Mesenchymal stem cell (in vitro differentiated cells and primary cell): ENCODE measurements around the gene ELMO1.

Experiments used
- DNase-seq: peaks from one replicate; pipeline ENCODE4 v3.0.0-alpha.2; 2013
- H2AFZ ChIP-seq: one replicate; pipeline ENCODE4 v1.6.1; 2013; ENCODE audit warnings: low read depth, mild to moderate bottlenecking, control low read depth, inconsistent platforms, low read length, moderate library complexity
- H2AK5ac ChIP-seq: 2 replicates; pipeline ENCODE4 v1.6.1; 2013; ENCODE audit warnings: low read length, moderate library complexity, mild to moderate bottlenecking, inconsistent platforms; ENCODE audit not compliant: severe bottlenecking
- H2BK120ac ChIP-seq: one replicate; pipeline ENCODE4 v1.6.1; 2013; ENCODE audit warnings: low read depth, mild to moderate bottlenecking, inconsistent platforms, low read length, moderate library complexity
- H2BK12ac ChIP-seq, 2 experiments: one replicate each; pipeline ENCODE4 v1.6.1; 2013; ENCODE audit warnings: inconsistent platforms in 2 of 2, low read length in 2 of 2, mild to moderate bottlenecking in 2 of 2, moderate library complexity in 2 of 2, control low read depth in 1 of 2
- H2BK15ac ChIP-seq: one replicate; pipeline ENCODE4 v1.6.1; 2013; ENCODE audit warnings: mild to moderate bottlenecking, low read depth, inconsistent platforms; ENCODE audit not compliant: poor library complexity, severe bottlenecking
- H2BK5ac ChIP-seq: 2 replicates; pipeline ENCODE4 v1.6.1; 2013; ENCODE audit warnings: low read depth, mild to moderate bottlenecking, low read length, control low read depth, inconsistent platforms; ENCODE audit not compliant: poor library complexity, severe bottlenecking
- H3K14ac ChIP-seq, 2 experiments: one replicate each; pipeline ENCODE4 v1.6.1; 2013; ENCODE audit warnings: inconsistent platforms in 2 of 2, low read length in 2 of 2, control low read depth in 1 of 2, mild to moderate bottlenecking in 1 of 2, moderate library complexity in 1 of 2
- H3K18ac ChIP-seq, 2 experiments: one replicate each; pipeline ENCODE4 v1.6.1; 2013; ENCODE audit warnings: inconsistent platforms in 2 of 2, low read length in 2 of 2, control low read depth in 1 of 2, low read depth in 1 of 2, mild to moderate bottlenecking in 1 of 2
- H3K23ac ChIP-seq, 2 experiments: one replicate each; pipeline ENCODE4 v1.6.1; 2013; ENCODE audit warnings: inconsistent platforms in 2 of 2, low read length in 2 of 2, mild to moderate bottlenecking in 2 of 2, moderate library complexity in 2 of 2, control low read depth in 1 of 2
- H3K27ac ChIP-seq: 2 replicates; pipeline ENCODE4 v1.5.1; 2013; ENCODE audit warnings: mild to moderate bottlenecking, moderate library complexity, low read length, control low read depth, inconsistent platforms; ENCODE audit not compliant: poor library complexity, severe bottlenecking
- H3K27me3 ChIP-seq, 2 experiments: 2 replicates each; pipeline versions ENCODE4 v1.6.1 to v1.7.0; 2013; ENCODE audit warnings: low read length in 2 of 2, mild to moderate bottlenecking in 2 of 2, moderate library complexity in 2 of 2, control low read depth in 1 of 2, inconsistent platforms in 1 of 2; ENCODE audit not compliant: control insufficient read depth in 1 of 2, insufficient read depth in 1 of 2
- H3K36me3 ChIP-seq, 2 experiments: 2 replicates each; pipeline versions ENCODE4 v1.6.1 to v1.7.0; 2013; ENCODE audit warnings: low read length in 2 of 2, control low read depth in 1 of 2, inconsistent platforms in 1 of 2, low read depth in 1 of 2, mild to moderate bottlenecking in 1 of 2; ENCODE audit not compliant: insufficient read depth in 2 of 2, control insufficient read depth in 1 of 2
- H3K4ac ChIP-seq, 2 experiments: one replicate each; pipeline ENCODE4 v1.6.1; 2013; ENCODE audit warnings: inconsistent platforms in 2 of 2, low read length in 2 of 2, mild to moderate bottlenecking in 2 of 2, moderate library complexity in 2 of 2, control low read depth in 1 of 2, low read depth in 1 of 2
- H3K4me1 ChIP-seq: 2 replicates; pipeline ENCODE4 v1.6.1; 2013; ENCODE audit warnings: low read depth, low read length, control low read depth; ENCODE audit not compliant: control insufficient read depth, insufficient read depth
- H3K4me2 ChIP-seq: 2 replicates; pipeline ENCODE4 v1.6.1; 2013; ENCODE audit warnings: low read length, mild to moderate bottlenecking, inconsistent platforms; ENCODE audit not compliant: poor library complexity, severe bottlenecking
- H3K4me3 ChIP-seq, 2 experiments: 2 replicates each; pipeline versions ENCODE4 v1.5.1 to v1.7.0; 2013; ENCODE audit warnings: low read length in 2 of 2, mild to moderate bottlenecking in 2 of 2, control low read depth in 1 of 2, low read depth in 1 of 2; ENCODE audit not compliant: insufficient read depth in 1 of 2
- H3K79me1 ChIP-seq: replicated peaks from 2 replicates; pipeline ENCODE4 v1.6.1; 2013; ENCODE audit warnings: mild to moderate bottlenecking, control low read depth, low read length, inconsistent platforms; ENCODE audit not compliant: poor library complexity, severe bottlenecking
- H3K9ac ChIP-seq: 2 replicates; pipeline ENCODE4 v1.7.0; 2013; ENCODE audit warnings: mild to moderate bottlenecking, low read length, moderate library complexity
- H3K9me3 ChIP-seq: 2 replicates; pipeline ENCODE4 v1.7.0; 2013; ENCODE audit warnings: mild to moderate bottlenecking, low read length; ENCODE audit not compliant: control insufficient read depth
- H4K8ac ChIP-seq: one replicate; pipeline ENCODE4 v1.6.1; 2013; ENCODE audit warnings: inconsistent platforms, mild to moderate bottlenecking, low read length, moderate library complexity
- H4K91ac ChIP-seq: one replicate; pipeline ENCODE4 v1.6.1; 2013; ENCODE audit warnings: mild to moderate bottlenecking, low read length, inconsistent platforms
- WGBS: methylation state at CpG from one replicate; pipeline ENCODE4 v1.1.7; 2013; ENCODE audit warnings: mixed read lengths; 5-methylcytosine and 5-hydroxymethylcytosine counted together

Gene ELMO1

GRCh38 chr7:37068038-37068437, 380.6 kb downstream of the ELMO1 start:
- H3K23ac ChIP-seq: no peak overlapping the region
- H2BK5ac ChIP-seq: no peak overlapping the region
- H3K79me1 ChIP-seq: no peaks in the 10 kb centered on the region
- no peak overlapping the region for H2AK5ac ChIP-seq
- H3K27ac ChIP-seq: no peak overlapping the region
- no peak overlapping the region for H3K4ac ChIP-seq
- no peak overlapping the region for H4K91ac ChIP-seq
- no peak overlapping the region for H2BK12ac ChIP-seq
- H3K36me3 ChIP-seq: no peaks in the 10 kb centered on the region
- no peak overlapping the region for H2BK15ac ChIP-seq
- 100% methylated on average over 1 of the region's 4 CpGs for WGBS
- H2AFZ ChIP-seq: no peak overlapping the region
- DNase-seq: no peak
- H3K4me3 ChIP-seq: no peak overlapping the region
- no peak overlapping the region for H3K18ac ChIP-seq
- no peak overlapping the region for H3K14ac ChIP-seq
- H2BK120ac ChIP-seq: no peak overlapping the region
- no peak overlapping the region for H3K4me2 ChIP-seq
- no peaks in the 10 kb centered on the region for H3K4me1 ChIP-seq
- H4K8ac ChIP-seq: no peak overlapping the region
- H3K27me3 ChIP-seq: no peaks in the 10 kb centered on the region
- H3K9ac ChIP-seq: no peak overlapping the region
- no peaks in the 10 kb centered on the region for H3K9me3 ChIP-seq

GRCh38 chr7:37065779-37066271, 382.8 kb downstream of the ELMO1 start:
- DNase-seq: peak; percentile 22
- Histone ChIP-seq H3K9me3 (no peaks in the 10 kb centered on the region), H3K4me2 (no peak overlapping the region), H3K27me3 (no peaks in the 10 kb centered on the region), H2AK5ac (no peak overlapping the region), H2AFZ (no peak overlapping the region), H2BK12ac (no peak overlapping the region), H3K36me3 (no peaks in the 10 kb centered on the region), H3K27ac (no peak overlapping the region), H3K4me3 (peak overlapping the region in 1 of 2 experiments; percentile 20), H3K18ac (no peak overlapping the region), H4K8ac (no peak overlapping the region), H4K91ac (no peak overlapping the region), H2BK5ac (no peak overlapping the region), H2BK15ac (no peak overlapping the region), H3K14ac (no peak overlapping the region), H3K79me1 (no peaks in the 10 kb centered on the region), H3K9ac (no peak overlapping the region), H2BK120ac (no peak overlapping the region), H3K23ac (no peak overlapping the region), H3K4ac (no peak overlapping the region), H3K4me1 (no peaks in the 10 kb centered on the region)
- 93% methylated on average over 5 of the region's 5 CpGs for WGBS

GRCh38 chr7:37062560-37062859, 386.2 kb downstream of the ELMO1 start:
- no peak overlapping the region for H3K4ac ChIP-seq
- DNase-seq: no peak
- H3K79me1 ChIP-seq: no peaks in the 10 kb centered on the region
- H3K14ac ChIP-seq: no peak overlapping the region
- H3K9ac ChIP-seq: no peak overlapping the region
- no peak overlapping the region for H3K23ac ChIP-seq
- H3K27me3 ChIP-seq: no peaks in the 10 kb centered on the region
- H3K4me3 ChIP-seq: no peak overlapping the region
- H3K18ac ChIP-seq: peak overlapping the region in 1 of 2 experiments; percentile 21
- H4K8ac ChIP-seq: no peak overlapping the region
- H3K36me3 ChIP-seq: no peaks in the 10 kb centered on the region
- no peak overlapping the region for H2AK5ac ChIP-seq
- H3K27ac ChIP-seq: no peak overlapping the region
- no peak overlapping the region for H4K91ac ChIP-seq
- H2BK12ac ChIP-seq: no peak overlapping the region
- whole genome bisulfite sequencing: 85% methylated on average over 3 of the region's 3 CpGs
- no peak overlapping the region for H2BK15ac ChIP-seq
- H3K4me2 ChIP-seq: no peak overlapping the region
- H3K9me3 ChIP-seq: no peaks in the 10 kb centered on the region
- H2AFZ ChIP-seq: no peak overlapping the region
- no peak overlapping the region for H2BK120ac ChIP-seq
- no peak overlapping the region for H2BK5ac ChIP-seq
- no peaks in the 10 kb centered on the region for H3K4me1 ChIP-seq

GRCh38 chr7:37061849-37062559, 386.7 kb downstream of the ELMO1 start:
- Histone ChIP-seq H3K4me2 (no peak overlapping the region), H2AFZ (no peak overlapping the region), H3K23ac (no peak overlapping the region), H3K4me3 (no peak overlapping the region), H3K9me3 (no peaks in the 10 kb centered on the region), H3K4me1 (no peaks in the 10 kb centered on the region), H4K91ac (no peak overlapping the region), H3K18ac (no peak overlapping the region), H3K9ac (no peak overlapping the region), H3K14ac (no peak overlapping the region), H2AK5ac (no peak overlapping the region), H2BK12ac (no peak overlapping the region), H2BK5ac (no peak overlapping the region), H3K27ac (no peak overlapping the region), H3K4ac (no peak overlapping the region), H2BK120ac (no peak overlapping the region), H3K27me3 (no peaks in the 10 kb centered on the region), H3K79me1 (no peaks in the 10 kb centered on the region), H3K36me3 (no peaks in the 10 kb centered on the region), H4K8ac (no peak overlapping the region), H2BK15ac (no peak overlapping the region)
- WGBS: 79% methylated on average over 5 of the region's 5 CpGs
- no peak for DNase-seq
